Prostate gland (tissue), 2 donors: ENCODE measurements around the gene ESPN. TPM values are rescaled to one million over a fixed set of nuclear protein-coding genes. Genes with fewer than 3 reads are reported as not detected.

ENCODE experiments used
- DNase-seq: peaks from one replicate; pipeline ENCODE4 v3.0.0-alpha.2; 2019; ENCODE audit warnings: low spot score
- H3K27ac ChIP-seq, 2 donors: fragments of 200-600 bp; sonication (generic); 2 replicates each; pipeline ENCODE4 v1.5.1; 2017 to 2019
- H3K27me3 ChIP-seq: fragments of 200-600 bp; sonication (generic); replicated peaks from 2 replicates; pipeline ENCODE4 v1.5.1; 2019; ENCODE audit not compliant: insufficient read depth
- H3K36me3 ChIP-seq, 2 donors: fragments of 200-600 bp; sonication (generic); 1 replicate in 1 of 2; 2 replicates in 1 of 2; pipeline versions ENCODE4 v1.5.1 to v1.8.1; 2017 to 2019
- H3K4me1 ChIP-seq: fragments of 200-600 bp; sonication (generic); replicated peaks from 2 replicates; pipeline ENCODE4 v1.5.1; 2019
- H3K4me3 ChIP-seq, 2 donors: fragments of 200-600 bp; sonication (generic); 2 replicates each; pipeline ENCODE4 v1.5.1; 2017 to 2019
- H3K9me3 ChIP-seq: fragments of 200-600 bp; sonication (generic); 2 replicates; pipeline ENCODE4 v1.5.1; 2017
- CTCF ChIP-seq, 4 experiments: fragments of 200-600 bp in 2 of 4; fragments of 450-650 bp in 2 of 4; sonication (generic) in 2 of 4; IDR thresholded peaks; 1 replicate in 3 of 4; 2 replicates in 1 of 4; pipeline ENCODE4 v1.5.1; 2016 to 2019; ENCODE audit warnings: antibody characterized with exemption in 4 of 4, mild to moderate bottlenecking in 2 of 4, moderate library complexity in 2 of 4
- POLR2A ChIP-seq: fragments of 450-650 bp; IDR thresholded peaks from one replicate; pipeline ENCODE4 v1.6.1; 2016; ENCODE audit warnings: antibody characterized with exemption, mild to moderate bottlenecking
- POLR2AphosphoS5 ChIP-seq: sonication (generic); formaldehyde crosslinking; IDR thresholded peaks from one replicate; pipeline ENCODE4 v1.6.1; 2017; ENCODE audit warnings: antibody characterized with exemption
- WGBS: methylation state at CpG from one replicate; pipeline ENCODE4 v1.1.5; 2018; 5-methylcytosine and 5-hydroxymethylcytosine counted together
- intact Hi-C: fragments of 100-400 bp; cut with DNase I; formaldehyde crosslinking; loops from one replicate; pipeline ENCODE4 v1.14.2; 2022
- total RNA-seq, 2 donors: library from RNA; depleted of rRNA; stranded (reverse); fragments of >200 nt; gene quantifications; one replicate each; pipeline ENCODE4 v1.1.0, GENCODE V29; 2016

Gene ESPN
- 100 to 1,000 TPM in 1 of 2 donors, 10 to 100 TPM in 1; 19.7 to 257 TPM for total RNA-seq

- 11% methylated on average over 21 of the region's 99 CpGs for WGBS
- TF ChIP-seq POLR2A (no peak), CTCF (IDR thresholded peaks at IDR 0.05) (no peak), POLR2AphosphoS5 (no peak)
- Histone ChIP-seq H3K9me3 (no peaks in the 10 kb centered on the region), H3K4me3 (peak within 1 kb of the TSS; percentile 6 to 23), H3K27ac (no peak within 1 kb of the TSS), H3K36me3 (no peaks in the 10 kb centered on the region), H3K4me1 (peaks cover 11% of the 10 kb centered on the region), H3K27me3 (no peaks in the 10 kb centered on the region)
- no peak for DNase-seq
- intact Hi-C loops, result no loop called here
These were observed at the start of gene ESPN for GRCh38 chr1:6424619-6425593. Gene ESPN (plus strand): TSS chr1:6424776. CDS start chr1:6424956, 180 bp downstream.

GRCh38 chr1:6378096-6378746 is 46.4 kb upstream of the ESPN start:
- 69% methylated on average over 12 of the region's 12 CpGs for WGBS
- intact Hi-C loops, result no loop called here
- TF ChIP-seq CTCF (IDR thresholded peaks at IDR 0.05), result no peak
- TF ChIP-seq POLR2AphosphoS5, result no peak
- TF ChIP-seq POLR2A, result no peak

GRCh38 chr1:6380037-6380436 is 44.5 kb upstream of the ESPN start:
- no peaks in the 10 kb centered on the region for H3K9me3 ChIP-seq
- H3K4me3 ChIP-seq, result no peak overlapping the region
- no peaks in the 10 kb centered on the region for H3K36me3 ChIP-seq
- no peak for DNase-seq
- no peaks in the 10 kb centered on the region for H3K27me3 ChIP-seq
- no peaks in the 10 kb centered on the region for H3K4me1 ChIP-seq
- intact Hi-C loops, result no loop called here
- TF ChIP-seq POLR2AphosphoS5 (no peak), POLR2A (no peak), CTCF (IDR thresholded peaks at IDR 0.05) (no peak)
- 97% methylated on average over 7 of the region's 7 CpGs for WGBS
- H3K27ac ChIP-seq, result no peak overlapping the region

More at GRCh38 chr1:6378096-6378746, 46.4 kb upstream of the ESPN start:
- H3K4me1 ChIP-seq, result no peaks in the 10 kb centered on the region
- H3K9me3 ChIP-seq, result no peaks in the 10 kb centered on the region
- H3K27me3 ChIP-seq, result no peaks in the 10 kb centered on the region
- H3K4me3 ChIP-seq, result no peak overlapping the region
- DNase-seq, result no peak
- H3K36me3 ChIP-seq, result no peaks in the 10 kb centered on the region
- H3K27ac ChIP-seq, result no peak overlapping the region

GRCh38 chr1:6384135-6384534 is 40.4 kb upstream of the ESPN start:
- DNase-seq, result no peak
- Histone ChIP-seq H3K36me3 (no peaks in the 10 kb centered on the region), H3K4me3 (no peak overlapping the region), H3K4me1 (no peaks in the 10 kb centered on the region), H3K9me3 (no peaks in the 10 kb centered on the region), H3K27ac (no peak overlapping the region), H3K27me3 (no peaks in the 10 kb centered on the region)
- TF ChIP-seq POLR2A (no peak), CTCF (IDR thresholded peaks at IDR 0.05) (no peak), POLR2AphosphoS5 (no peak)
- intact Hi-C loops, result no loop called here
- WGBS, result 100% methylated on average over 1 of the region's 1 CpG
